GM12872 (cell line): ENCODE data around the gene HK3.

Source experiments
- TF ChIP-seq, protein P1 (sequence below): IDR thresholded peaks from 3 replicates; pipeline ENCODE4 v1.5.1; 2011; ENCODE audit warnings: low read depth, mild to moderate bottlenecking, low read length, moderate library complexity; ENCODE audit not compliant: insufficient read depth

HK3 gene

DNA sequence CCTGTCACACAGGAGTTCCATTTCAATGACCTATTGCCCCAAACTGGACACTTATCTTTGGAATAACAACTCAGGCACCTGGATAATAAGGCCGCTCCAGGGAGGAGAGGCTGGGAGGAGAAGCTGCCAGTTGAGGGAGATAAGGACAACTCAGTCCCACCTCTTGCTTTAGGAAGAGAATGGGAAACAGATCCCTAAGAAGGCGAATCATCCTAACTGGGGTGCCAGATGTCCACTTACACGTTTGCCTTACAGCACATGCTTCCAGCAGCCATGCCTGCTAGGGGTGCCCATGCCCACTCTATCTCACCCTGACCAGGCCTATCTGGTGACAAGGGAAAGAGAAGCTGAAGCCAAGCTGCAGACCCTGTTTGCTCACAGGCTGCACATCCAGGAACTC, 6.5 kb downstream of the HK3 start:
- TF ChIP-seq, protein P1, sequence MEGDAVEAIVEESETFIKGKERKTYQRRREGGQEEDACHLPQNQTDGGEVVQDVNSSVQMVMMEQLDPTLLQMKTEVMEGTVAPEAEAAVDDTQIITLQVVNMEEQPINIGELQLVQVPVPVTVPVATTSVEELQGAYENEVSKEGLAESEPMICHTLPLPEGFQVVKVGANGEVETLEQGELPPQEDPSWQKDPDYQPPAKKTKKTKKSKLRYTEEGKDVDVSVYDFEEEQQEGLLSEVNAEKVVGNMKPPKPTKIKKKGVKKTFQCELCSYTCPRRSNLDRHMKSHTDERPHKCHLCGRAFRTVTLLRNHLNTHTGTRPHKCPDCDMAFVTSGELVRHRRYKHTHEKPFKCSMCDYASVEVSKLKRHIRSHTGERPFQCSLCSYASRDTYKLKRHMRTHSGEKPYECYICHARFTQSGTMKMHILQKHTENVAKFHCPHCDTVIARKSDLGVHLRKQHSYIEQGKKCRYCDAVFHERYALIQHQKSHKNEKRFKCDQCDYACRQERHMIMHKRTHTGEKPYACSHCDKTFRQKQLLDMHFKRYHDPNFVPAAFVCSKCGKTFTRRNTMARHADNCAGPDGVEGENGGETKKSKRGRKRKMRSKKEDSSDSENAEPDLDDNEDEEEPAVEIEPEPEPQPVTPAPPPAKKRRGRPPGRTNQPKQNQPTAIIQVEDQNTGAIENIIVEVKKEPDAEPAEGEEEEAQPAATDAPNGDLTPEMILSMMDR = no peak

DNA sequence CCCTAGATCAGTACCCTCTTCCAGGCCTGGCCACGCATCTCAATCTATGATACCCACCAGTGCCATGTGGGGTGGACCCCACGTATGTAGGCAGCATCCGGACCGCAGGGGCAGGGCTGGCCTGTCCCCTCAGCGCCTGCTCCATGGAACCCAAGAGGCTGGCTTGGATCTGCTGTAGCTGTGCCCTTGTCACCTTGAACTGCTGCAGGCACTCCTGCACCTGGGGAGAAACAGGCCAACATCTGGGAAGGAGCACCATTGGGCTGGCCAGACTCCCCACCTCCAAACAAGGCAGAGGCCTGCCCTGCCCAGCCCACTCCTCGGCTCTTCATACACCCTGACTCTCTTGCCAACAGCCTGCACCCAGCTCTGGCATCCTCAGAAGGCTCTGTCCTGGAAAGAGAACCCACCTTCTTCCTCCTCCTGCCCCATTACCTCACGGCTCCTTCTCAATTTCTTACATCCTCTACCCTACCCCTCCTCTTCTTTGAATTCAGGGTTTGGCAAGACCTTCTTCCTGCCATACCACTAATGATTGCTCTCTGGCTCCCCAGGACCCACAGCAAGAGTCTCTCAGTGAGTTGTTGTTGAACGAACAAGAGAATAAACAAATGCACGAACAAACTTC, 7.7 kb downstream of the HK3 start:
- TF ChIP-seq, protein P1 = no peak

DNA sequence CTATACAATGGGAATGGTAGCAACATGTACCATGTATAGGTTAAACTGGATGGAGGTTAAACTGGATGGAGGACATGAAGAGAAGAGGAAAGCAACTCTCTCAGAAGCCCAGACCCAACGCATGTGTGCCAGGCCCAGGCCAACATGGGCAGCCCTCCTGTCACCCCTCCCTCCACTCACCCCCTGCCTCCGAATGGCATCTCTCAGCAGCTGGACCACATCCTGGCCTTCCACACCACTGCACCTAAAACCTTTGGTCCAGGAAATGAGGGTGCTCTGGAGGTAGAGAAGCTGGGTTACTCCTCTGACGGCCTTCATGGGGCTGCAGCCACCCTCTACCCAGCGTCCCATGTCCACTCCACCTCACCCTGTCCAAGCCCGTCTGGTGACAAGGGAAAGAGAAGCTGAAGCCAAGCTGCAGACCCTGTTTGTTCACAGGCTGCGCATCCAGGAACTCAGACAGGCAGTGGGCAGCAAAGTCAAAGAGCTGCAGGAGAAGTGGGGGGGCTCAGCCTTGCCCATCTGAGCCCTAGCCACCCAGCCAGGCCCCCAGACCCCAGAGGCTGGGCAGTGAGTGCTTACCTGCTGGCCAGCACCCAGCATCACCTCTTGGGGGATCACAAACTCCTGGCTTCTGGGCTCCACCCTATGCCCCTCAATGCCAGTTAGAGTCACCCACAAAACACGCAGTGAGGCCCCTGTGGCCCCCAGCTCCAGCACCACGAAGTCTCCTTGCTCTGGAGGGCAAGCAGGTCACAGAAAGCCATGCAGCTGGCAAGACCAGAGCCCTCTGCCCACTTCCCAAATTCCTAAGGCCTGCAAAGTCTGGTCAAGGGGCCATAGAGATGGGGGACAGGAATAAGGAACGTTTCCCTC, 8.5 kb downstream of the HK3 start:
- TF ChIP-seq, protein P1 = no peak

DNA sequence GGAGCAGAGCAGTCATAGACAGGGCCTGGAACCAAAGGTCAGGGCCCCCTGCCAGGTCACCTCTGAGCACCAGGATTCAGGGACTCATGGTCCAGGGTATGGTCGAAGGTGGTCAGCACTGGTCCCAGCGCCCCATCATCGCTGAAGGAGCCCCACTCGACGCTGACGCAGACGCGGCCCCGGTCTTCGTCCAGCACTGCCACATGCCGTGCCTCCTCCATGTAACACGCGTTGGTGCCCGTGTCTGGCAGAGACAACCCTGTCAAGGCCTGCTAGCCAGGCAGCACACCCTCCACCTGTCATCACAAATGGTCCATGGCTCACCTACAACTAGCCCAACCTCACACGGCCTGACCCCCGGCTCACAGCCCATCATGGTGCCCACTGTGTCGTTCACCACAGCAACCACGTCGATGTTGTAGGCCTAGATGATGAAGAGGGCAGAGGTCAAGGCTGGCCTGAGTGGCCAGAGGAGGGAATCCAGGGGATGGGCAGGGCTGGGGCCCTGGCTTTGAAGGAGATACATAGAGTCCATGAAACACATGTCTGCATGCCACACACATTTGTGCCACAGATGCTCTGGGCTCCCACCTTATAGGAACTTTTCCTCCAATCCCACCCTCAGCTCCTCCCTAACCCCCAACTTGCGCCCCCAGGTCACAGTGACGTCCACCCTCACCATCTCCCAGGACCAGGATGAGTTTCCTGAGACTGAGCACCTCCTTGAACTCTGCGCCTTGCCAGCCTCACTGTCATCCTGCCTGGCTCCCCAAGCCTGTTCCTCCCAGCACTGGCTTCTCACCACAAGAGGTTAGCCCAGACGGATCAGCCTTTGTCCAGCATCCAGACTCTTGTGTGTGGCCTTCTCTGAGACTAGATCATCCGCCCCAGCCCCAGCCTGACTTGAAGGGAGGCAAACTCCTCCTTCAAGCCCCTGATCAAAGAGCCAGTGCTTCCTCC, 9.5 kb downstream of the HK3 start:
- TF ChIP-seq, protein P1 = no peak

DNA sequence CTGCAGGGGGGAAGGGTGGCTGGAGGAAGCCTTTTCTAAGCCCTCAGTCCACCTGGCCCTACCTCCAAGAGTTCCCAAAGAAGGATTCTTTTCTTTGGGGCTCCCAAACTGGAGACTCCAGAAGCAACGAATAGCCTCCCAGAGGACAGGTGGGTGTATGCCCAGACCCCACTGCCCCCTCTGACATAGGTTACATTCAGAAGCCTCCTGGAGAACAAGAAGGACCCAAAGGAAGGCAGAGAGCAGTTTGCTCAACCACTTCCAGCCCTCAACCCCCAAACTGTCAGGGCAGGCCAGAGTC, 10.3 kb downstream of the HK3 start:
- TF ChIP-seq, protein P1 = no peak

DNA sequence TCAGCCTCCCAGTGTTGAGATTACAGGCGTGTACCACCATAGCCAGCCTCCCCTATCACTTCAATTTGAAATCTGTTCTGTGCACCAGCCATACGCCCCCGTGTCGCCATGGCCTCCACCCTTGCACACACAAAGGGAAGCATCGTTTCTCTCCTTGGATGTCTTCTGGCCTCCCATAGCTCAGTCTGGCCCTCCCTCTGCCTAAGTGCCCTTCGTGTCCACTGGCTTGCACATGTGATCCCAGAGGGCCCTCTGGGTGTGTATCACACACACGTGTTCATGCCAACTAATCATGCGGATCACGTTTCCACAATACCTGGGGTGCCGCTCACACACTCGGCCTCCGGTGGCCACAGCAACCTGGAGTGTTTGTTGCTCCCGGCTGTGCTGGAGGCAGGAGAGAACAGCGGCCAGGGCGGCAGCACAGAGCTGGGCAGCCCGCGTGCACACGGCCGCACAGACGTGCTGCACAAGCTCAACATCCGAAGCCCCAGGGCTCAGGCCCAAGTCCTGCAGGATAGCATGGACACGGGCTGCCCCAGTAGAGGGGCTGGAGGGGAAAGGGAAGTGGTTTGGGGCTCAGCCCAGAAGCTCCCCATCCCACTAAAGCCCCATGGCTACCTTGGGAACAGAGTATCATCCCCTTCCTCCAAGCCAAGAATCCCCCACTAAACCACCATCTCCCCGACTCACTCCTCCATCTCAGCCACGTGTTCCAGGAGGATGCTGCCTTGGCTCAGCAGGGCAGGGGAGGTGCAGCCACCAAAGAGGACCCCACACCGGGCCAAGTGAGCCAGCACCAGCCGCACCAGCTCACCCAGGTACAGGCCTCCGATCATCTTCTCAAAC, 10.9 kb downstream of the HK3 start:
- TF ChIP-seq, protein P1 = no peak
